Gastroesophageal sphincter (tissue), 3 donors: ENCODE data around the gene RAB3C.

Source experiments
- POLR2A ChIP-seq, 2 donors: fragments of 450-650 bp; IDR thresholded peaks; one replicate each; pipeline ENCODE4 v1.6.1; 2017; ENCODE audit warnings: antibody characterized with exemption in 2 of 2, mild to moderate bottlenecking in 2 of 2, moderate library complexity in 1 of 2
- TF ChIP-seq, protein P1 (sequence below), 4 experiments: fragments of 200-600 bp in 2 of 4; fragments of 450-650 bp in 2 of 4; sonication (generic) in 1 of 4; IDR thresholded peaks; one replicate each; pipeline ENCODE4 v1.5.1; 2017 to 2019; ENCODE audit warnings: antibody characterized with exemption in 4 of 4, mild to moderate bottlenecking in 2 of 4, moderate library complexity in 2 of 4

DNA sequence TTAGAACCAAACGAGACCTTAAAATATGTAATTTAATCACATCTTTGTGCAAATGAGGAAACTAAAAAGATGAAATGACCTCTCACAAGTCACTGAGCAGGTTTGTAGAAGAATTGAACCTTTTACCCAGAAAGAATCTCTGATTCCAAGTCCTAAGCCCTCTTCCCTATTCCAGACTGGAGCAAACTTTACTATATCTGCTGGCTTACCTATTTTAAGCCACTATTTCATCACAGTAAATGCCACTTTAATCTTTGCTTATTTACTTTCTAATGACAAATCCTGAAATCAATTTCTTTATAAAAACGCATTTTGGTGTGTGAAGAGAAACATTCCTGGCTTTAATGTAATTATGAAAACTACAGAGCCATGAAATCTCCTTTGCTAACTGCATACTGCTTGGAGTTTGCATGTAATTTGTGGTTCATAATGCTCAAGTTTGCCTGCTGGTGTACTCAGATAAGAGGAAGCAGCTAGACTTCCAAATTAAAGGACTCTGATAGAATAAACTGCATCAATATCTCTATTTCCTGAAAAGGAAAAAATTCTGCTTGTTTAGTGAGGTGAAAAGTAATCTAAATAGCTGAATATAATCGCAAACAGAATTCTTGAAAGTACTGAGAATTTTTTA, 121.2 kb downstream of the RAB3C start:
- TF ChIP-seq, protein P1, sequence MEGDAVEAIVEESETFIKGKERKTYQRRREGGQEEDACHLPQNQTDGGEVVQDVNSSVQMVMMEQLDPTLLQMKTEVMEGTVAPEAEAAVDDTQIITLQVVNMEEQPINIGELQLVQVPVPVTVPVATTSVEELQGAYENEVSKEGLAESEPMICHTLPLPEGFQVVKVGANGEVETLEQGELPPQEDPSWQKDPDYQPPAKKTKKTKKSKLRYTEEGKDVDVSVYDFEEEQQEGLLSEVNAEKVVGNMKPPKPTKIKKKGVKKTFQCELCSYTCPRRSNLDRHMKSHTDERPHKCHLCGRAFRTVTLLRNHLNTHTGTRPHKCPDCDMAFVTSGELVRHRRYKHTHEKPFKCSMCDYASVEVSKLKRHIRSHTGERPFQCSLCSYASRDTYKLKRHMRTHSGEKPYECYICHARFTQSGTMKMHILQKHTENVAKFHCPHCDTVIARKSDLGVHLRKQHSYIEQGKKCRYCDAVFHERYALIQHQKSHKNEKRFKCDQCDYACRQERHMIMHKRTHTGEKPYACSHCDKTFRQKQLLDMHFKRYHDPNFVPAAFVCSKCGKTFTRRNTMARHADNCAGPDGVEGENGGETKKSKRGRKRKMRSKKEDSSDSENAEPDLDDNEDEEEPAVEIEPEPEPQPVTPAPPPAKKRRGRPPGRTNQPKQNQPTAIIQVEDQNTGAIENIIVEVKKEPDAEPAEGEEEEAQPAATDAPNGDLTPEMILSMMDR (IDR thresholded peaks at IDR 0.05): no peak
- no peak for TF ChIP-seq POLR2A (IDR thresholded peaks at IDR 0.05)
